ENCODE measurements around the gene GET4.
"Not testable (repeated sequence)": the region's sequence is repeated elsewhere in the genome, so short reads cannot be mapped to it uniquely, and the experiment has no call there.

Gene GET4

GRCh38 chr7:845731-846130 is 30.6 kb upstream of the GET4 start:
- DNase-seq (ENCODE audit: low read depth in 3 of 3): no peak

DNA sequence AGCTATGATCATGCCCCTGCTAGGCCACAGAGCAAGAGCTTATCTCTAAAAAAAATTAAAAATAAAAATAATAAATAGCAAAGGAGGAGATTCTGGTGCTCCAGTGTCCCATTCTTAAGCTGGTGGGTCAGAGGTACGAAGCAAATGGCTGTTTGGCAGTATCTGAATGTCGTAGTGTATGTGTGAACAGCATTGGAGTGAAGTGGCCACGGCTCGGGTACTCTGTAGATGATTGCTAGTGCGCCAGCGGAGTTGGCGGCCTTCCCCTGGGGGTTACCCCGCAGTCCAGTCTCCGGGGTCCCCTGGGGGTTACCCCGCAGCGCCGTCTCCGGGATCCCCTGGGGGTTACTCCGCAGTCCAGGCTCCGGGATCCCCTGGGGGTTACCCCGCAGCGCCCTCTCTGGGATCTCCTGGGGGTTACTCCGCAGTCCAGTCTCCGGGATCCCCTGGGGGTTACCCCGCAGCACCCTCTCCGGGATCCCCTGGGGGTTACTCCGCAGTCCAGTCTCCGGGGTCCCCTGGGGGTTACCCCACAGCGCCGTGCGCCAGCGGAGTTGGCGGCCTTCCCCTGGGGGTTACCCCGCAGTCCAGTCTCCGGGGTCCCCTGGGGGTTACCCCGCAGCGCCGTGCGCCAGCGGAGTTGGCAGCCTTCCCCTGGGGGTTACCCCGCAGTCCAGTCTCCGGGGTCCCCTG is 29.2 kb upstream of the GET4 start:
- DNase-seq (ENCODE audit: low read depth in 3 of 3): not testable (repeated sequence)

GRCh38 chr7:847728-848127 is 28.6 kb upstream of the GET4 start:
- DNase-seq (ENCODE audit: low read depth in 3 of 3): not testable (repeated sequence)

DNA sequence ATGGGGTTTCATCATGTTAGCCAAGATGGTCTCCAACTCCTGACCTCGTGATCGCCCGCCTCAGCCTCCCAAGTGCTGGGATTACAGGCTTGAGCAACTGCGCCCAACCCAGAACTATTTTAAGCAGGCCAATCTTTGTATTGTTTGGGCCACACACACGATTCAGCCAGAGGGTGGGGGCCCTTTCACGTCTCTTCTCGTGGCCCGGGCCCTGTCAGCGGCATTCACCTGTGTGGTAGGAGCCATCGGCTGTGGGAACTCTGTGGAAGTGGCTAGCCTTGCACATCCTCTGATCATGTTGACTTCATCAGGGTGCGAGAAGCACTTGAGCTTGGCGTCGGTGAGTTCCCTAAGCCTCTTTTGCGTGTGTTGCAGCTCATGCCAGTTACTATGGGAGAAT is 27.2 kb upstream of the GET4 start:
- no peak for DNase-seq (ENCODE audit: low read depth in 3 of 3)

- DNase-seq (ENCODE audit: low read depth in 3 of 3): no peak
These were observed 26.6 kb upstream of the GET4 start for GRCh38 chr7:849781-850180.

GRCh38 chr7:851204-851603 is 25.1 kb upstream of the GET4 start:
- DNase-seq (ENCODE audit: low read depth in 3 of 3): no peak

- DNase-seq (ENCODE audit: low read depth in 3 of 3): no peak
These were observed 22.8 kb upstream of the GET4 start for GRCh38 chr7:853366-854117.

- DNase-seq (ENCODE audit: low read depth in 3 of 3): no peak
These were observed 22.1 kb upstream of the GET4 start for GRCh38 chr7:854118-854775.

DNA sequence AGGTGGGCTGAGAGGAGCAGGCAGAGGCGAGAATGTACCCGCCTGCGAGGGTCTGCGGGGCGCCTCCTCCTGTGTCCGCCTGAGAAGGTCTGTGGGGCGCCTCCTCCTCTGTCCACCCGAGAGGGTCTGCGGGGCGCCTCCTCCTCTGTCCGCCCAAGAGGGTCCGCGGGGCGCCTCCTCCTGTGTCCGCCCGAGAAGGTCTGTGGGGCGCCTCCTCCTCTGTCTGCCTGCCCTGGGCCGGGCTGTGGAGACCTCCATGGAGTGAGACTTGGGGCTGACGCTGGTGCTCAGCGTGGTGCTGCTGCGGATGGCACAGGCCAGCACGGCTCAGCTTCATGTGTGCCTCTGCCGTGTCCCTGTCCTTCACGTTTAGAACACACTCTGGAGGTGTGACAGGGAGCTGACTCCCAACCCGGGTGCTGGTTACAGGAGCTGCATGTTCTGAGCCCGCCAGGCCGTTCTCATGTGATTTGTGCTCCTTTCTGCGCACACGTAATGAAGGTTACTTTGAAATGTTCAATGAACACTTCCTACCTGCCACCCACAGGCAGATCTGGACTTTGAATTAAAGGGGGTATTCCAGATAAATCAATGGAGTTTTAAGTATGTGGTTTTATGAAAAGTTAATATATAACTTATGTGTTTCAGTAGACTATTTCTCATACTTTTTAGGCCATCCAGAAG is 20.5 kb upstream of the GET4 start:
- no peak for DNase-seq (ENCODE audit: low read depth in 3 of 3)

DNA sequence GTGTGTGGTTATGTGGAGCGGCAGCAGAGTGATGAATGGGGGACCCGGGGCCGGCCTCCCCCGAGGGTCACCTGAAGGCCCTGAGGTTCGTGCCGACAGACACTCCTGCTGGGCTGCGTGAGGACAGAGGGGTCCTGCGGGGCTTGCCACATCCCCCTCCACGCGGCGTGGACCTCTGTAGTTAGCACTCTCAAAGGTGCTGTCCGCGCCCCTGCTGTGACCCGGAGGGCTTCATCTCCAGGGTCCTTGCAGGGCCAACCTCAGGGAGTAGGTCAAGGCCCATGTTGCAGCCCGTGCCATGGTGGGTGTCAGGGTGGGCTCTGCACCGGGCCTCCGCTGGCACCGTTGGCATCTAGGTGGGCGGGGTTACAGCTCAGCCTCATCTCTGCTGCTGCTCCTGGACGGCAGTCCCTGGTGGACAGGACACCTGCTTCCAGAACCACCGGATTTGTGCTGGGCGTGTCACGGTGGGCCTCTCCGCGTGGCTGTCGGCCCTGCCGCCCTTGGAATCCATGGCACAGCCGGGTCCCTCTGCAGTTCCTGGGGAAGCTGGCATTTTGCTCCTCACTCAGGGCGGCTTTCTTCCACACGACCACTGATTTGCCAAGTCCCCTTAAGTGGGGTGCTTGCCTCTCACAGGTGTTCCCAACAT is 19.8 kb upstream of the GET4 start:
- no peak for DNase-seq (ENCODE audit: low read depth in 3 of 3)

DNA sequence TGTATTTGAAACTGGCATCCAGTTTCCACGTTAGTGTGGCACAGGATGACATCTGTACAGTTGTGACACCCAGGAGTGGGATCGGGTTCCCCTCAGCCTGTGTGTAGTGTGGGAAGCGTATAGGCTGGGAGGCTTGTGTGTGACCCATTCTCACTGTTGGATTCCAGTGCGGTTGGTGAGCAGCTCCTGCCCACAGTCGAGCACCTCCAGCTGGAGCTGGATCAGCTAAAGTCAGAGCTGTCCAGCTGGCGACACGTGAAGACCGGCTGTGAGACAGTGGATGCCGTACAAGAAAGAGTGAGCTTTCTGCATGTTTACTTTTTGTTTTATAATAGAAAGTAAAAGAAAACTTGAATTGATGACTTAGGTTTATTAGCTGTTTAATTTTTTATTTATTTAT is 18.7 kb upstream of the GET4 start:
- DNase-seq (ENCODE audit: low read depth in 3 of 3): no peak

GRCh38 chr7:859359-860030 is 16.9 kb upstream of the GET4 start:
- no peak for DNase-seq (ENCODE audit: low read depth in 3 of 3)

- no peak for DNase-seq (ENCODE audit: low read depth in 3 of 3)
These were observed 16.2 kb upstream of the GET4 start for GRCh38 chr7:860149-860548.

DNA sequence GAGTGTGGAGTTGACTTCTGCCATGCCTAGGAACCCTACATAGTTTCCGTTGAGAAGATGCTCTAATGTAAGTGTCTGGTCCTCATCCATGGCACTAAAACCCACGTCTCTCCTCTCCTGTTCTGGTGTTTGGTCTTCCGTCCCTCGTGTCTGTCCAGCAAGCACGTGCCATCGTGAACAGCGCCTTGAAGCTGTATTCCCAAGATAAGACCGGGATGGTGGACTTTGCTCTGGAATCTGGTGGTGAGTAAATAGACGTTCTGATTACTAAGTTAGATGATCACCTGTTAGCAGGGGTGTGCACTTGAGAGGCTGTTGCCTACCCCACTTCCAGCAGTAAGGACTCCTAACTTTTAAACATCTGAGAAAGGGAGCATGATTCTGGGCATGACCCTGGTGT is 15.1 kb upstream of the GET4 start:
- no peak for DNase-seq (ENCODE audit: low read depth in 3 of 3)

DNA sequence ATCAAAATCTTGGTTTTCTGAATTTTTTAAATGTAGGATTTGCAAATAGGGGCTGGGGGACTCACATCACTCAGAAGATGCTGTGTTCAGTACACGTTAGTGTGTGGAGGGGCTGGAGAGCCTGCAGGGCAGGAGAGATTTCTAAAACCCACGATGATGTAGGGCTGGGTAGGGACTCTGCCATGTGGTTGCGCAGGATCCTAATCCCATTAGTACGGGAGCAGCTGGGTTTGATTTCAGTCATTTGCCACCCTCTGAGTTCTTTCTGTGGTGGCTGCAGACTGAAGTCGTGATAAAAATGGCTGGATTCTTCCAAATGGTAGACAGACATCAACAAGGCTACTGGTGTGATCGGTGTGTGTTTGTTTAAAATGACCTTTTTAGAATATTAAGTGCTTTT is 14.2 kb upstream of the GET4 start:
- DNase-seq (ENCODE audit: low read depth in 3 of 3): no peak

GRCh38 chr7:863106-863505 is 13.2 kb upstream of the GET4 start:
- no peak for DNase-seq (ENCODE audit: low read depth in 3 of 3)

- DNase-seq (ENCODE audit: low read depth in 3 of 3): no peak
These were observed 10.4 kb upstream of the GET4 start for GRCh38 chr7:865921-866320.

DNA sequence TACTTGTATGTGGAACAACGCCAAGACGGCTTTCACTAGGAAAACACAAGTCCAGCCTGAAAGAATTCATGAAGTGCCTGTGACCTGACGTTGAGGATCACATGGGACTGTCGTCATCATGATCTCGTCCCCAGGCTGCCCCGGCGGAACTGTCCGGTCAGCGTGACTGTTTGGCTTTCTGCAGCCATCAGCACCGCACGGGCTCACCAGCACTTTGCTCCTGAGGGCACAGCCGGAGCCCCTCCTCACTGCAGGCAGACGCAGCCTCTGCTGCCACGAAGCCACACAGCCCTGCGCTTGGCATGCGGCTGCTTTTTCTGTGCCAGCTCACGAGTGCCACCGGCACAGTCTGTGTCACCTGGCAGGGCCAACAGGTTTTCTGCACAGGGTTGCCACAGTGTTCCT is 9.4 kb upstream of the GET4 start:
- no peak for DNase-seq (ENCODE audit: low read depth in 3 of 3)

DNA sequence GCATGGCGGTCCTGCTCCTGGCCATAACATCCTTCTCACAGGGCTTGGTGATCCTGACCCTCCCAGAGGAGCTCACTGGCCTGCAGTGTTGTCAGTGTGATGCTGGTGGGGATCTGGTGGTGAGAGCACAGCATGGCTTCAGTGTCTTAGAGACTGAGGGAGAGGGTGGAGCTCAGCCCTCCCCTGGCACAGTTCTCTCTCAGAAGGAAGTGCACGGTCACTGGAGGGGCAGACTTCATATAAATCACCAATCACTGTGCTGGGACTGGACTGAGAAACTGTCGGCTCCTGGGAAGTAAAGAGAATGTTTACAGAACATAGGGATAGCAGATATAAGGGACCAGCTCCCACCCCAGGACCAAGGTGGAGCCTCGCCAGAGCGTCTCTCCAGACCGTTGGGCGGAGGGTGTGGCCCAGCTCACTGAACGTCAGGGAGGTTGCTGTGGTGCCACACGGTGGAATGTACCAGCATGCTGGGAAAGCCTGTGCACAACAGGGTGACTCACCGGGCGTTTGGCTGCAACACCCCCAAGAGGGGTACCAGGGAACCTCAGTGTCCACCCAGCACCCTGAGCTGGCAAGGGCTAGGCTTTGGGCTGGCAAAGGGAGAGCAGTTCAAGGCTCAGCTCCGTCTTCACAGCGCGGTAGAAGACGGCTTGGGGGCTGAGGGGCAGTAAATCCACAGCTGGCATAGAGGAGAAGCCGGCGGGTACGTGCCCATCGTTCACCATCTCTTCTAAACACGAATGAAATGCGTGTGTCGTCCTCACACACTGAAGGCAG is 8.8 kb upstream of the GET4 start:
- DNase-seq (ENCODE audit: low read depth in 3 of 3): no peak

- no peak for DNase-seq (ENCODE audit: low read depth in 3 of 3)
These were observed 8.2 kb upstream of the GET4 start for GRCh38 chr7:868189-868486.

DNA sequence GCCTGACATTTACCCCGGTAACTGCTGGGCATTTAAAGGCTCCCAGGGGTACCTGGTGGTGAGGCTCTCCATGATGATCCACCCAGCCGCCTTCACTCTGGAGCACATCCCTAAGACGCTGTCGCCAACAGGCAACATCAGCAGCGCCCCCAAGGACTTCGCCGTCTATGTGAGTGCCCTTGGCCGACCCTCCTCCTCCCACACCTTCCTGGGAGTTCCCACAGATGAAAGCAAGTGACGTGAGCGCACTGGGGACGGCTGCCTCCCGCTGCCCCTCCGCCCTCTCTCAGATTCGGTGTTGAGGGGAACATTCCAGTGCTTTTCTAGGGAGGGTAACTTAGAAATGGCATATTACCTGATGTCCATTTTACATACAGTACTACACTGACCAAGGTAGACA is 7.0 kb upstream of the GET4 start:
- no peak for DNase-seq (ENCODE audit: low read depth in 3 of 3)

Data from stimulated activated CD4-positive, alpha-beta T cell treated with anti-CD3 and anti-CD28 coated beads, TNF-alpha, amount 100 ng/mL, for 24 hours (primary cell).